OCI-LY3 (cell line): ENCODE measurements around the gene PTPRM.

Experiments used
- H2AFZ ChIP-seq: fragments of 200-600, 300-600 bp; shearing (Covaris generic); 2 replicates; pipeline ENCODE4 v1.6.0; 2014; ENCODE audit warnings: antibody characterized with exemption, low read depth, low read length
- H3K27ac ChIP-seq: fragments of 200-600, 300-600 bp; sonication (generic); 2 replicates; pipeline ENCODE4 v1.5.1; 2014; ENCODE audit warnings: mild to moderate bottlenecking, low read length, moderate library complexity, mixed read lengths
- H3K27me3 ChIP-seq: fragments of 200-600, 300-600 bp; sonication (generic); 2 replicates; pipeline ENCODE4 v1.6.1; 2014; ENCODE audit warnings: low read depth, low read length, mixed read lengths
- H3K36me3 ChIP-seq: fragments of 200-600, 300-600 bp; sonication (generic); replicated peaks from 2 replicates; pipeline ENCODE3; 2014; ENCODE audit warnings: low read depth, low read length, mixed read lengths
- H3K4me1 ChIP-seq: fragments of 300-600, 200-600 bp; sonication (generic); 2 replicates; pipeline ENCODE4 v1.6.1; 2014; ENCODE audit warnings: low read length, mixed read lengths
- H3K4me2 ChIP-seq: fragments of 200-600, 300-600 bp; sonication (generic); 2 replicates; pipeline ENCODE4 v1.6.1; 2014; ENCODE audit warnings: low read length, mixed read lengths
- H3K4me3 ChIP-seq: fragments of 300-600, 200-600 bp; sonication (generic); 2 replicates; pipeline ENCODE4 v1.5.1; 2014; ENCODE audit warnings: antibody characterized with exemption, mild to moderate bottlenecking, low read length, moderate library complexity
- H3K79me2 ChIP-seq: fragments of 300-600, 200-600 bp; shearing (Covaris generic); 2 replicates; pipeline ENCODE4 v1.6.1; 2014; ENCODE audit warnings: mild to moderate bottlenecking, low read length, mixed read lengths
- H3K9ac ChIP-seq: fragments of 300-600, 200-600 bp; shearing (Covaris generic); 2 replicates; pipeline ENCODE4 v1.6.0; 2014; ENCODE audit warnings: mild to moderate bottlenecking, low read length, moderate library complexity
- H3K9me3 ChIP-seq: fragments of 200-600, 300-600 bp; shearing (Covaris generic); 2 replicates; pipeline ENCODE4 v1.6.1; 2014; ENCODE audit warnings: low read length, mixed read lengths; ENCODE audit not compliant: insufficient read depth
- H4K20me1 ChIP-seq: fragments of 200-600, 300-600 bp; sonication (generic); 2 replicates; pipeline ENCODE4 v1.6.1; 2016; ENCODE audit warnings: low read length, mixed read lengths; ENCODE audit not compliant: insufficient read depth
- CTCF ChIP-seq: fragments of 200-600, 300-600 bp; sonication (generic); IDR thresholded peaks from 2 replicates; pipeline ENCODE4 v1.5.1; 2014; ENCODE audit warnings: antibody characterized with exemption, low read length, low read depth
- EZH2phosphoT487 ChIP-seq: fragments of 200-600 bp; shearing (Covaris generic); IDR thresholded peaks from 2 replicates; pipeline ENCODE4 v1.6.1; 2018; ENCODE audit warnings: antibody characterized with exemption, mixed run types, low read depth

PTPRM gene

GRCh38 chr18:8176109-8176508 is 609.0 kb downstream of the PTPRM start:
- H3K9me3 ChIP-seq = no peaks in the 10 kb centered on the region
- no peaks in the 10 kb centered on the region for H3K79me2 ChIP-seq
- H3K4me1 ChIP-seq = no peaks in the 10 kb centered on the region
- no peak for TF ChIP-seq EZH2phosphoT487
- no peak for TF ChIP-seq CTCF
- H4K20me1 ChIP-seq = no peaks in the 10 kb centered on the region
- H3K36me3 ChIP-seq = no peaks in the 10 kb centered on the region
- peaks cover 4% of the 10 kb centered on the region; the same call in 1 of the 2 replicates for H3K27me3 ChIP-seq
- H3K9ac ChIP-seq = no peak overlapping the region
- H3K27ac ChIP-seq = no peak overlapping the region
- no peak overlapping the region for H3K4me3 ChIP-seq
- no peak overlapping the region for H3K4me2 ChIP-seq
- no peak overlapping the region for H2AFZ ChIP-seq

GRCh38 chr18:8176554-8176953 is 609.4 kb downstream of the PTPRM start:
- no peaks in the 10 kb centered on the region for H3K36me3 ChIP-seq
- no peak overlapping the region for H2AFZ ChIP-seq
- H4K20me1 ChIP-seq = no peaks in the 10 kb centered on the region
- no peaks in the 10 kb centered on the region for H3K9me3 ChIP-seq
- H3K4me1 ChIP-seq = no peaks in the 10 kb centered on the region
- no peak overlapping the region for H3K4me3 ChIP-seq
- no peak overlapping the region for H3K27ac ChIP-seq
- H3K79me2 ChIP-seq = no peaks in the 10 kb centered on the region
- no peak overlapping the region for H3K4me2 ChIP-seq
- peaks cover under 1% of the 10 kb centered on the region; the same call in 1 of the 2 replicates for H3K27me3 ChIP-seq
- TF ChIP-seq CTCF = no peak
- no peak for TF ChIP-seq EZH2phosphoT487
- H3K9ac ChIP-seq = no peak overlapping the region

GRCh38 chr18:8177330-8178016 is 610.4 kb downstream of the PTPRM start:
- no peak for TF ChIP-seq CTCF
- no peak for TF ChIP-seq EZH2phosphoT487
- H3K36me3 ChIP-seq = no peaks in the 10 kb centered on the region
- H3K79me2 ChIP-seq = no peaks in the 10 kb centered on the region
- H4K20me1 ChIP-seq = no peaks in the 10 kb centered on the region
- no peak overlapping the region for H3K27ac ChIP-seq
- H3K4me2 ChIP-seq = no peak overlapping the region
- H3K27me3 ChIP-seq = no peaks in the 10 kb centered on the region
- no peaks in the 10 kb centered on the region for H3K9me3 ChIP-seq
- H2AFZ ChIP-seq = no peak overlapping the region
- H3K4me1 ChIP-seq = no peaks in the 10 kb centered on the region
- H3K9ac ChIP-seq = no peak overlapping the region
- no peak overlapping the region for H3K4me3 ChIP-seq

GRCh38 chr18:8186413-8186812 is 619.3 kb downstream of the PTPRM start:
- no peak overlapping the region for H3K4me3 ChIP-seq
- H3K4me2 ChIP-seq = no peak overlapping the region
- no peaks in the 10 kb centered on the region for H3K9me3 ChIP-seq
- H3K4me1 ChIP-seq = no peaks in the 10 kb centered on the region
- no peak overlapping the region for H3K27ac ChIP-seq
- no peak for TF ChIP-seq EZH2phosphoT487
- no peak for TF ChIP-seq CTCF
- no peaks in the 10 kb centered on the region for H4K20me1 ChIP-seq
- no peaks in the 10 kb centered on the region for H3K27me3 ChIP-seq
- H3K9ac ChIP-seq = no peak overlapping the region
- no peaks in the 10 kb centered on the region for H3K79me2 ChIP-seq
- H3K36me3 ChIP-seq = no peaks in the 10 kb centered on the region
- no peak overlapping the region for H2AFZ ChIP-seq
